ENCODE data around the gene NDUFAF8.

DNA sequence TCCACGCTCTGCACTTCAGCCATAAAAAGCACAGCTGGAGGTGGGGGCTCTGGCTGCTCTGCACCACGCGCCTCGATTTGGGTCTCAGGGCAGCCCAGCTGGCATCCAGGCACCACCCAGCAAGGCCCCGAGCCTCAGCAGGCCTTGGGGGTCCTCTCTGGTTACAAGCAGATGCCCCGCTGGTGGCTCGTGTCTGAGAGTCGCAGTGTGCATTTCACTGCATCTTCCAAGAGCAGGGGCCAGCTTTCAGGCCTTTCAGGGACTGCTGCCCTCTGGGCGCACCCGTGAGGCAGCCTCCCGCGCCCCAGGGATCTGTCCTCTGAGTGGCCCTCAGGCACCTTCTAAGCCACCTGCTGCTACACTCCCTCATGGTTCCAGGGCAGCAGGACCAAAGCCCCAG lies 25.5 kb downstream of the NDUFAF8 start:
- TF ChIP-seq, protein P1, sequence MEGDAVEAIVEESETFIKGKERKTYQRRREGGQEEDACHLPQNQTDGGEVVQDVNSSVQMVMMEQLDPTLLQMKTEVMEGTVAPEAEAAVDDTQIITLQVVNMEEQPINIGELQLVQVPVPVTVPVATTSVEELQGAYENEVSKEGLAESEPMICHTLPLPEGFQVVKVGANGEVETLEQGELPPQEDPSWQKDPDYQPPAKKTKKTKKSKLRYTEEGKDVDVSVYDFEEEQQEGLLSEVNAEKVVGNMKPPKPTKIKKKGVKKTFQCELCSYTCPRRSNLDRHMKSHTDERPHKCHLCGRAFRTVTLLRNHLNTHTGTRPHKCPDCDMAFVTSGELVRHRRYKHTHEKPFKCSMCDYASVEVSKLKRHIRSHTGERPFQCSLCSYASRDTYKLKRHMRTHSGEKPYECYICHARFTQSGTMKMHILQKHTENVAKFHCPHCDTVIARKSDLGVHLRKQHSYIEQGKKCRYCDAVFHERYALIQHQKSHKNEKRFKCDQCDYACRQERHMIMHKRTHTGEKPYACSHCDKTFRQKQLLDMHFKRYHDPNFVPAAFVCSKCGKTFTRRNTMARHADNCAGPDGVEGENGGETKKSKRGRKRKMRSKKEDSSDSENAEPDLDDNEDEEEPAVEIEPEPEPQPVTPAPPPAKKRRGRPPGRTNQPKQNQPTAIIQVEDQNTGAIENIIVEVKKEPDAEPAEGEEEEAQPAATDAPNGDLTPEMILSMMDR (IDR thresholded peaks at IDR 0.05; ENCODE audit: low read depth, low read length, poor library complexity, severe bottlenecking), result no peak
- no peak for TF ChIP-seq EZH2phosphoT487 (IDR thresholded peaks at IDR 0.05; ENCODE audit: borderline replicate concordance, low read length)

Measured in DOHH2 (cell line).